ENCODE measurements around the gene WFIKKN1.

DNA sequence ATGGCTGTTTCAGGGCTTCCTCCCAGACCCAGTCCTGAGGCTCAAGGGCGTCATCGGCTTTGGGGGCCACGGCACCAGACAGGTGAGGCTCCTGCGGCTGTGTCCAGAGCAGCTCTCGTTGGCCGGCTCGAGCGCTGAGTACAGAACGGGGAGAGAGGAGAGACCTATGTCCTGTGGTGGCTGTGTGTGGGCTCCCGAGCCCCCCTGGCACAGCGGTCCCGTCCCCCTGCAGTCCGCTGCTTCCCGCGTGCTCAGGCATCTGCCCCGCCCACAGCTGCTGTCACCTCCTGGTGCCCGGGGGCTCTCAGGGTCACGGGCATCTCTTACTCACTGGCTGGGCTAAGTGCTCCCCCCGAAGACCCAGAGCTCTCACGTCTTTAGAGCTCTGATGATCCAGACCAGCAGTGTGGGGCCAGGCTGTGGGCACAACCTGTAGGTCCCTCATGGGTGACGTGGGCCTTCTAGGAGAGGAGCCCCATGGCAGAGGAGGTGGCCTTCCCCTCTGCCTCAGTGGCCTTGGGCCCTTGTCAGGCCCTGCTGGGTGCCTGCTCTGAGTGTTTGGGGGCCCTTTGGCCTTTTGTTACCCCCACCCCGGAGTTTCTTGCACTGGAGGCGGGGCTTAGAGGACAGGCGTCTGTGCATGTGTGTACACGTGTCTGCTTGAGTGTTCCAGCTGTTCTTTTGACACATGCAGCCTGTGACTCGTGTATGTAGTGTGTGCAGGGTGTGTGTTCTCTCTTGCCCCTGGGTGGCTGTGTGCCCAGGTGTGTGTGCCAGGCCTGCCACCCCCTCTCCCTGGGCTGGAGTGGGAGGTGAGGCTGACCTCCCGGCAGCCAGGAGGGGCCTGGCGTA is 21.9 kb downstream of the WFIKKN1 start:
- TF ChIP-seq, protein P1, sequence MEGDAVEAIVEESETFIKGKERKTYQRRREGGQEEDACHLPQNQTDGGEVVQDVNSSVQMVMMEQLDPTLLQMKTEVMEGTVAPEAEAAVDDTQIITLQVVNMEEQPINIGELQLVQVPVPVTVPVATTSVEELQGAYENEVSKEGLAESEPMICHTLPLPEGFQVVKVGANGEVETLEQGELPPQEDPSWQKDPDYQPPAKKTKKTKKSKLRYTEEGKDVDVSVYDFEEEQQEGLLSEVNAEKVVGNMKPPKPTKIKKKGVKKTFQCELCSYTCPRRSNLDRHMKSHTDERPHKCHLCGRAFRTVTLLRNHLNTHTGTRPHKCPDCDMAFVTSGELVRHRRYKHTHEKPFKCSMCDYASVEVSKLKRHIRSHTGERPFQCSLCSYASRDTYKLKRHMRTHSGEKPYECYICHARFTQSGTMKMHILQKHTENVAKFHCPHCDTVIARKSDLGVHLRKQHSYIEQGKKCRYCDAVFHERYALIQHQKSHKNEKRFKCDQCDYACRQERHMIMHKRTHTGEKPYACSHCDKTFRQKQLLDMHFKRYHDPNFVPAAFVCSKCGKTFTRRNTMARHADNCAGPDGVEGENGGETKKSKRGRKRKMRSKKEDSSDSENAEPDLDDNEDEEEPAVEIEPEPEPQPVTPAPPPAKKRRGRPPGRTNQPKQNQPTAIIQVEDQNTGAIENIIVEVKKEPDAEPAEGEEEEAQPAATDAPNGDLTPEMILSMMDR (IDR thresholded peaks at IDR 0.05; ENCODE audit: insufficient read depth, low read depth, low read length): no peak
- no peak for TF ChIP-seq EZH2 (IDR thresholded peaks at IDR 0.05; ENCODE audit: insufficient read depth, low read length)
